ENCODE measurements around the gene SSB. TPM values are rescaled to one million over a fixed set of nuclear protein-coding genes. Genes with fewer than 3 reads are reported as not detected.
A peak's percentile ranks its signal among the peaks of the same experiment; 100 is the strongest.

SSB gene
- total and polyA plus RNA-seq, 4 experiments from 2014 or later, result 112 to 149 (median 113) TPM

DNA sequence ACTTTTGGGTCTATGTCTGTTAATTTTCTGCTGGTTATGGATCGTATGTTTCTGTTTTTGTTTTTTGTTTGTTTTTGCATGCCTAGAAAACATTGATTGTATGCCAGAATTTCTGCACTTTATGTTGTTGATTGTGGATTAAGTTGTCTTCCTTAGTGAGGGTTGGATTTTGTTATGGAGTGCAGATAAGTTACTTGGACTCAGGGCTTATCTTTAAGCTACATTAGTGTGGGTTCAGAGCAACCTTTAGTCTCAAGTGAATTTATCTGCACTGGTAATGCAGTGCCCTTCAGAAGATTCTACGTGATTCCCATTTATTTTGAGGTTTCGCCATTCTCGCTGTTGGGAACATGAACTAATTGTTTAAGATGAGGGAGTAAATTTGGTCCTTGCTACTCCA lies 61.5 kb downstream of the SSB start:
- CTCF ChIA-PET (ENCODE audit: partially characterized antibody), result no interaction called here

More for the DNA sequence above, 61.5 kb downstream of the SSB start:
- H3K27me3 Mint-ChIP-seq, result no peaks in the 10 kb centered on the region
- peaks cover 17 to 36% (median 23%) of the 10 kb centered on the region in 4 donors for H3K4me1 Mint-ChIP-seq
- Histone ChIP-seq H3K27me3 (ENCODE audit: insufficient read depth, low read length) (no peaks in the 10 kb centered on the region), H3K36me3 (ENCODE audit: insufficient read depth, low read length) (no peaks in the 10 kb centered on the region), H3K4me1 (ENCODE audit: insufficient read depth, low read length) (peaks cover 4% of the 10 kb centered on the region), H3K4me3 (ENCODE audit: low read length in 2 of 2) (no peak overlapping the region), H3K9me3 (ENCODE audit: control insufficient read depth in 1 of 2, low read length in 2 of 2) (no peaks in the 10 kb centered on the region), H3K27ac (ENCODE audit: low read depth, low read length) (no peak overlapping the region)
- peak overlapping the region in 1 of 7 donors; percentile 15 for H3K27ac Mint-ChIP-seq
- no peak for DNase-seq
- POLR2A ChIA-PET (ENCODE audit: partially characterized antibody), result no interaction called here
- H3K36me3 Mint-ChIP-seq, result peaks cover 3 to 22% of the 10 kb centered on the region in 2 donors
- peaks cover 0 to 2% (median 0%) of the 10 kb centered on the region in 8 donors for H3K9me3 Mint-ChIP-seq
- intact Hi-C loops (cut with micrococcal nuclease), result no loop called here
- H3K4me3 Mint-ChIP-seq, result no peak overlapping the region

Other genes starting within 250 kb of the SSB start
- 10 to 100 TPM; 25.8 to 31.8 TPM for gene FASTKD1, start 225.0 kb upstream of the SSB start, total RNA-seq
- gene FASTKD1, start 225.0 kb upstream of the SSB start, polyA plus RNA-seq, result 10 to 100 TPM; 12.4 to 17.4 TPM
- 10 to 100 TPM; 79.2 to 82.9 TPM for gene PPIG, start 214.5 kb upstream of the SSB start, total RNA-seq
- gene PPIG, start 214.5 kb upstream of the SSB start, polyA plus RNA-seq, result 100 to 1,000 TPM in 1 of 2 donors, 10 to 100 TPM in 1; 36.8 to 103 TPM
- gene CFAP210, start 104.5 kb upstream of the SSB start, total RNA-seq, result not detected
- not detected for gene CFAP210, start 104.5 kb upstream of the SSB start, polyA plus RNA-seq
- 1 to 10 TPM; 7.2 to 7.4 TPM for gene PHOSPHO2, start 104.4 kb upstream of the SSB start, total RNA-seq
- 1 to 10 TPM; 2.9 to 7.2 TPM for gene PHOSPHO2, start 104.4 kb upstream of the SSB start, polyA plus RNA-seq
- 1 to 10 TPM; 1.0 to 2.0 TPM for gene KLHL23, start 65.0 kb upstream of the SSB start, total RNA-seq
- 1 to 10 TPM in 1 of 2 donors, under 1 TPM in 1; 0.98 to 1.3 TPM for gene KLHL23, start 65.0 kb upstream of the SSB start, polyA plus RNA-seq
- gene METTL5, start 26.0 kb downstream of the SSB start, total RNA-seq, result 10 to 100 TPM; 44.4 to 50.4 TPM
- gene METTL5, start 26.0 kb downstream of the SSB start, polyA plus RNA-seq, result 100 to 1,000 TPM; 116 to 166 TPM
- 10 to 100 TPM; 42.2 to 43.5 TPM for gene UBR3, start 28.6 kb downstream of the SSB start, total RNA-seq
- gene UBR3, start 28.6 kb downstream of the SSB start, polyA plus RNA-seq, result 10 to 100 TPM in 1 of 2 donors, 1 to 10 TPM in 1; 4.3 to 13.1 TPM